K562 (cell line): ENCODE data around the gene MSRB2. TPM values are rescaled to one million over a fixed set of nuclear protein-coding genes. Genes with fewer than 3 reads are reported as not detected.
A peak's percentile ranks its signal among the peaks of the same experiment; 100 is the strongest.

ENCODE experiments used
- ARID1B ChIP-seq: fragments of 450-650 bp; IDR thresholded peaks from 2 replicates; pipeline ENCODE4 v1.6.1; 2016; ENCODE audit warnings: antibody characterized with exemption, mild to moderate bottlenecking, inconsistent platforms
- BHLHE40 ChIP-seq: IDR thresholded peaks from 2 replicates; pipeline ENCODE4 v1.6.1; 2011; ENCODE audit warnings: low read length, improper control_type of control experiment
- CAMTA2 ChIP-seq: fragments of 250-450 bp; sonication (Bioruptor Pico); conservative IDR thresholded peaks from 2 replicates; pipeline ENCODE4 v1.5.1; 2022
- CBFA2T3 ChIP-seq: fragments of 450-650 bp; IDR thresholded peaks from 2 replicates; pipeline ENCODE4 v1.6.1; 2017
- CCAR2 ChIP-seq: fragments of 200-400 bp; formaldehyde crosslinking; IDR thresholded peaks from 2 replicates; pipeline ENCODE4 v1.6.1; 2017; ENCODE audit warnings: mild to moderate bottlenecking, low read depth, low read length
- CEBPB ChIP-seq: fragments of 450-650 bp; IDR thresholded peaks from 2 replicates; pipeline ENCODE4 v1.6.1; 2016; ENCODE audit warnings: missing genetic modification characterization, missing compliant biosample characterization
- CREBBP ChIP-seq: IDR thresholded peaks from one replicate; pipeline ENCODE4 v1.6.1; 2012; ENCODE audit warnings: low read depth, mild to moderate bottlenecking, control low read depth, inconsistent platforms, low read length
- CTBP1 ChIP-seq: fragments of 450-650 bp; IDR thresholded peaks from 2 replicates; pipeline ENCODE4 v1.6.1; 2016; ENCODE audit warnings: borderline replicate concordance
- DMBX1 ChIP-seq: fragments of 250-450 bp; sonication (Bioruptor Pico); IDR thresholded peaks from 2 replicates; pipeline ENCODE4 v1.8.0; 2022; ENCODE audit warnings: inconsistent platforms, mild to moderate bottlenecking, moderate library complexity, borderline replicate concordance
- EP300 ChIP-seq: IDR thresholded peaks from 2 replicates; pipeline ENCODE4 v1.6.1; 2012; ENCODE audit warnings: low read length, improper control_type of control experiment
- GATA2 ChIP-seq: sonication (generic); formaldehyde crosslinking; IDR thresholded peaks from 2 replicates; pipeline ENCODE4 v1.4.0; 2020; ENCODE audit warnings: mild to moderate bottlenecking, missing genetic modification reagents
- HDAC8 ChIP-seq: fragments of 450-650 bp; IDR thresholded peaks from 2 replicates; pipeline ENCODE4 v1.6.1; 2016; ENCODE audit warnings: mild to moderate bottlenecking, missing genetic modification characterization, moderate library complexity, missing compliant biosample characterization
- KDM1A ChIP-seq, 2 experiments: fragments of 450-650 bp; IDR thresholded peaks; 2 replicates each; pipeline ENCODE4 v1.6.1; 2016; ENCODE audit warnings: mild to moderate bottlenecking in 2 of 2
- LEF1 ChIP-seq: fragments of 450-650 bp; IDR thresholded peaks from 2 replicates; pipeline ENCODE4 v1.6.1; 2016; ENCODE audit warnings: mild to moderate bottlenecking
- PML ChIP-seq: IDR thresholded peaks from 2 replicates; pipeline ENCODE4 v1.6.1; 2012; ENCODE audit warnings: low read length, inconsistent platforms
- POLR2AphosphoS5 ChIP-seq: IDR thresholded peaks from 2 replicates; pipeline ENCODE4 v1.6.1; 2011; ENCODE audit warnings: mild to moderate bottlenecking, low read depth, low read length, moderate library complexity; ENCODE audit not compliant: control insufficient read depth, insufficient read depth
- RBBP5 ChIP-seq: fragments of 200-600 bp; sonication (generic); IDR thresholded peaks from 2 replicates; pipeline ENCODE4 v1.6.1; 2012; ENCODE audit warnings: borderline replicate concordance, mild to moderate bottlenecking, low read length, control low read depth, inconsistent platforms; ENCODE audit not compliant: insufficient read depth, poor library complexity, severe bottlenecking
- ZNF347 ChIP-seq: fragments of 450-650 bp; formaldehyde crosslinking; IDR thresholded peaks from 2 replicates; pipeline ENCODE4 v1.4.0; 2020; ENCODE audit warnings: low read depth, mild to moderate bottlenecking, moderate library complexity
- ZNF445 ChIP-seq: fragments of 250-450 bp; sonication (Bioruptor Pico); IDR thresholded peaks from 2 replicates; pipeline ENCODE4 v1.4.0; 2020; ENCODE audit warnings: low read depth, mild to moderate bottlenecking, moderate library complexity
- ZNF561 ChIP-seq: fragments of 450-650 bp; formaldehyde crosslinking; conservative IDR thresholded peaks from 2 replicates; pipeline ENCODE4 v1.4.0; 2020; ENCODE audit warnings: mild to moderate bottlenecking, moderate library complexity
- polyA plus RNA-seq, 8 experiments: library from polyadenylated mRNA; depleted of rRNA in 4 of 8; stranded (reverse) in 5 of 8; unstranded in 3 of 8; fragments of >200 nt; fragmentation: Nextera tagmentation in 2 of 8; fragmentation: Illumina TruSeq in 1 of 8; extraction: Ambion mirVana in 2 of 8; extraction: Trizol in 1 of 8; gene quantifications; 2 replicates each; pipeline versions ENCODE4 v1.2.1 to v1.2.3, GENCODE V29; 2011 to 2014; ENCODE audit warnings: inconsistent platforms in 1 of 8, missing spikeins in 1 of 8
- total RNA-seq, 7 experiments: library from RNA; depleted of rRNA in 6 of 7; stranded (reverse); fragments of >200 nt in 6 of 7; fragmentation: Illumina TruSeq in 2 of 7; extraction: Trizol in 2 of 7; gene quantifications; 2 replicates each; pipeline versions ENCODE4 v1.2.1 to v1.2.3, GENCODE V29; 2011 to 2021; ENCODE audit warnings: low replicate concordance in 1 of 7
- TF ChIP-seq, protein P1 (sequence below): sonication (generic); IDR thresholded peaks from 2 replicates; pipeline ENCODE4 v1.6.1; 2016
- TF ChIP-seq, protein P2 (sequence below): sonication (generic); formaldehyde crosslinking; IDR thresholded peaks from 2 replicates; pipeline ENCODE4 v1.8.1; 2023; ENCODE audit warnings: mild to moderate bottlenecking, missing genetic modification reagents, moderate library complexity
- TF ChIP-seq, protein P3 (sequence below): sonication (generic); formaldehyde crosslinking; IDR thresholded peaks from 2 replicates; pipeline ENCODE4 v1.8.0; 2022; ENCODE audit warnings: mild to moderate bottlenecking, missing genetic modification reagents

The MSRB2 gene
- total and polyA plus RNA-seq, 9 of the 15 experiments (the other 6 are each of a cell fraction or from before 2014, with no cell fraction given): 1.5 to 22.3 (median 5.9) TPM

DNA sequence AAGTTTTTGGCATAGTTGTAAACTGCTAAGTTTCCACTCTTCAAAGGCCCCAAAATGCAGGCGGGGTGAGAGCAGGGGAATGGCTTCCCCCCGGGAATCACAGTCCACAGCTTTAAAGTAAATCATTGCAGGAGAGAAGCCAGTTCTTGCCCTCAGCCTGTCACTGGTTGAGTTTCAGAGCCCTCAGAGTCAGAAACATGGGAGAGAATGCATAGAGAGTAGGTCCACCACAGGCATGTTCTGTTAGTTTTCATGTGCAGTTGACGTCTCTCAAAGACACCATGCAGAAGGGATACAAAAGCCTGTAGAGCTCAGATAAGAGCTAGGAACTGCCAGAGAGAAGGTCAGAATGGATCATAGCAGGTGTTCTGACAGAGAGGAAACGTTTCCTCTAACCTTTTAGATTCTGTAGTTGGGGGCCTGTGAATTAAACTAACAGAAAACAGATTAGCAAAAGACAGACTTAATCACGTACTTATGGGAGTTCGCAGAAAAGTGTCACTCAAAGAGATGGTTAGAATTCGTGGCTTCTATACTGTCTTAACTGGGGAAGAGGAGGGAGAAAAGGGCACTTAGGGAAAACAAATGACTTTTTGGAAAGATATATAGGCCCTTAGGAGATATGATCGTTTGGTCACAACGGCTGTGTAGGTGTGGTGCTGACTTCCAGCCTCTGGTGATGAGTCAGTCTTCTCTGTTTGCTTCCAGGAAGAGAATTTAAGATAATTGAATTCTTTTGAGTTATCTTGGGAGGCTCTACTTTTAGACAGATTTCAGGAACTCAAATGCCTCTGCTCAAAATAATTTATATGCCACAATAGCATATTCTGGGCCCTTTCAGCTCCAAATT lies 48.0 kb upstream of the MSRB2 start (continued):
- TF ChIP-seq ARID1B (peak; percentile 94), KDM1A (IDR thresholded peaks at IDR 0.05) (peak; percentile 72 to 74), PML (peak; percentile 86), ZNF347 (CRISPR knock-in tag) (no peak), CTBP1 (peak; percentile 81), GATA2 (CRISPR knock-in tag) (peak; percentile 69), RBBP5 (peak; percentile 66), HDAC8 (peak; percentile 73; the same call in 1 of the 2 replicates), CEBPB (tag) (no peak), ZNF445 (CRISPR knock-in tag) (no peak), POLR2AphosphoS5 (peak; percentile 86), CBFA2T3 (peak; percentile 94), DMBX1 (CRISPR knock-in tag) (peak; percentile 79; the same call in 1 of the 2 replicates), CAMTA2 (no peak), CCAR2 (no peak), ZNF561 (CRISPR knock-in tag) (no peak), LEF1 (peak; percentile 96), BHLHE40 (0 out of 2 replicates have a peak, but pooled peaks have one; percentile 28), CREBBP (no peak), EP300 (peak; percentile 93)
- TF ChIP-seq, protein P1, sequence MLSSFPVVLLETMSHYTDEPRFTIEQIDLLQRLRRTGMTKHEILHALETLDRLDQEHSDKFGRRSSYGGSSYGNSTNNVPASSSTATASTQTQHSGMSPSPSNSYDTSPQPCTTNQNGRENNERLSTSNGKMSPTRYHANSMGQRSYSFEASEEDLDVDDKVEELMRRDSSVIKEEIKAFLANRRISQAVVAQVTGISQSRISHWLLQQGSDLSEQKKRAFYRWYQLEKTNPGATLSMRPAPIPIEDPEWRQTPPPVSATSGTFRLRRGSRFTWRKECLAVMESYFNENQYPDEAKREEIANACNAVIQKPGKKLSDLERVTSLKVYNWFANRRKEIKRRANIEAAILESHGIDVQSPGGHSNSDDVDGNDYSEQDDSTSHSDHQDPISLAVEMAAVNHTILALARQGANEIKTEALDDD: peak; percentile 43; the same call in 1 of the 2 replicates
- TF ChIP-seq, protein P2, sequence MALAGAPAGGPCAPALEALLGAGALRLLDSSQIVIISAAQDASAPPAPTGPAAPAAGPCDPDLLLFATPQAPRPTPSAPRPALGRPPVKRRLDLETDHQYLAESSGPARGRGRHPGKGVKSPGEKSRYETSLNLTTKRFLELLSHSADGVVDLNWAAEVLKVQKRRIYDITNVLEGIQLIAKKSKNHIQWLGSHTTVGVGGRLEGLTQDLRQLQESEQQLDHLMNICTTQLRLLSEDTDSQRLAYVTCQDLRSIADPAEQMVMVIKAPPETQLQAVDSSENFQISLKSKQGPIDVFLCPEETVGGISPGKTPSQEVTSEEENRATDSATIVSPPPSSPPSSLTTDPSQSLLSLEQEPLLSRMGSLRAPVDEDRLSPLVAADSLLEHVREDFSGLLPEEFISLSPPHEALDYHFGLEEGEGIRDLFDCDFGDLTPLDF (CRISPR knock-in tag): peak; percentile 34; the same call in 1 of the 2 replicates
- TF ChIP-seq, protein P3, sequence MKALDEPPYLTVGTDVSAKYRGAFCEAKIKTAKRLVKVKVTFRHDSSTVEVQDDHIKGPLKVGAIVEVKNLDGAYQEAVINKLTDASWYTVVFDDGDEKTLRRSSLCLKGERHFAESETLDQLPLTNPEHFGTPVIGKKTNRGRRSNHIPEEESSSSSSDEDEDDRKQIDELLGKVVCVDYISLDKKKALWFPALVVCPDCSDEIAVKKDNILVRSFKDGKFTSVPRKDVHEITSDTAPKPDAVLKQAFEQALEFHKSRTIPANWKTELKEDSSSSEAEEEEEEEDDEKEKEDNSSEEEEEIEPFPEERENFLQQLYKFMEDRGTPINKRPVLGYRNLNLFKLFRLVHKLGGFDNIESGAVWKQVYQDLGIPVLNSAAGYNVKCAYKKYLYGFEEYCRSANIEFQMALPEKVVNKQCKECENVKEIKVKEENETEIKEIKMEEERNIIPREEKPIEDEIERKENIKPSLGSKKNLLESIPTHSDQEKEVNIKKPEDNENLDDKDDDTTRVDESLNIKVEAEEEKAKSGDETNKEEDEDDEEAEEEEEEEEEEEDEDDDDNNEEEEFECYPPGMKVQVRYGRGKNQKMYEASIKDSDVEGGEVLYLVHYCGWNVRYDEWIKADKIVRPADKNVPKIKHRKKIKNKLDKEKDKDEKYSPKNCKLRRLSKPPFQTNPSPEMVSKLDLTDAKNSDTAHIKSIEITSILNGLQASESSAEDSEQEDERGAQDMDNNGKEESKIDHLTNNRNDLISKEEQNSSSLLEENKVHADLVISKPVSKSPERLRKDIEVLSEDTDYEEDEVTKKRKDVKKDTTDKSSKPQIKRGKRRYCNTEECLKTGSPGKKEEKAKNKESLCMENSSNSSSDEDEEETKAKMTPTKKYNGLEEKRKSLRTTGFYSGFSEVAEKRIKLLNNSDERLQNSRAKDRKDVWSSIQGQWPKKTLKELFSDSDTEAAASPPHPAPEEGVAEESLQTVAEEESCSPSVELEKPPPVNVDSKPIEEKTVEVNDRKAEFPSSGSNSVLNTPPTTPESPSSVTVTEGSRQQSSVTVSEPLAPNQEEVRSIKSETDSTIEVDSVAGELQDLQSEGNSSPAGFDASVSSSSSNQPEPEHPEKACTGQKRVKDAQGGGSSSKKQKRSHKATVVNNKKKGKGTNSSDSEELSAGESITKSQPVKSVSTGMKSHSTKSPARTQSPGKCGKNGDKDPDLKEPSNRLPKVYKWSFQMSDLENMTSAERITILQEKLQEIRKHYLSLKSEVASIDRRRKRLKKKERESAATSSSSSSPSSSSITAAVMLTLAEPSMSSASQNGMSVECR: no peak
